Right hindlimb (tissue), 1 donor: ENCODE data around the gene TSC1.

ENCODE experiments used
- DNase-seq: peaks from one replicate; pipeline ENCODE4 v3.0.0-alpha.2; 2018

Gene TSC1

DNA sequence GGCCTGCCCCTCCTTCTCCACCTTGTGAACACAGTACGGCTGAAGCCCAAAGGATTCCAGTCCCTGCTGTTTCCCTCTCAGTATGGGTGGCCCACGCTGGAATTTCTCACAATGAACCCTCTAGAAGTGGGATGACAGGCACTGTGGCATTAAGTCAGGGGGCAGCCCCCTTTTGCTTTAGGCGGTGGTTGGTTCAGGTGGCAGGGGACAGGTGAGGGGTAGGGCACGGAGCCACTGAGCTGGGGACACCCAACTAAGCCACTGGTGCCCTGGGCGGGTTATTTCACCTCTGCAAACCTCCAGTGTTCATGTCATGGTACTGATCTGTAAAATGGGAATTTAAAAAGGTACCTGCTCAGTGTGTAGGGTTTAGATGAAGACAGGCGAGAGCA is 58.1 kb downstream of the TSC1 start:
- DNase-seq, result no peak

DNA sequence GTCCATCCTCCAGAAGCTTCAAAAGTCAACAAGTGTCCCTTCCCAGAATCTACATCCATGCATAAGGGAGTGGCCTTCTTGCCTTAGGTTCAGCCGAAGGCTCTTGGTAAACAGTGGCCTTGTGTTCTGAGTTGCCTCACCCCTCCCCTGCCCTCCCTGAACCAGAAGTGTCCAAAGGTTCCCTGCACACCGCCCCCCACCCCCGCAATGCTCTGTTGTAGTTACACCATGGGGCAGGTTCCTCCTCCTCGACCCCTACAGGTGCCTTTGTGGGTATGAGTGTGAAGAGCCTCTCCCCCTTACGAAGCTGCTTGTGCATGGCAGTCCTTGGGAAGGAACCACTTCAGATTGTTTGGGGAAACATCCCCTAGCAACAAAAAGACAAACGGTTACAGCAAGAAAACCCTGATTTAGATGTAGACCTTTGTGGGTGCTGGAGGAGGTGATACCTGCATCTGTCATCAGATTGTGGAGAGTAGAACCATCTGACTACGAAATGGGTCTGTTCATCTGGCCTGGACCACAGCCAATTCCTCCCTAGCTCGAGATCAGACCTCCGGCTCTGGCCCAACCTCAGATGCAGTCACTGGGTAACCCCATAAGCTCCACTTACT is 58.6 kb downstream of the TSC1 start:
- DNase-seq, result no peak

DNA sequence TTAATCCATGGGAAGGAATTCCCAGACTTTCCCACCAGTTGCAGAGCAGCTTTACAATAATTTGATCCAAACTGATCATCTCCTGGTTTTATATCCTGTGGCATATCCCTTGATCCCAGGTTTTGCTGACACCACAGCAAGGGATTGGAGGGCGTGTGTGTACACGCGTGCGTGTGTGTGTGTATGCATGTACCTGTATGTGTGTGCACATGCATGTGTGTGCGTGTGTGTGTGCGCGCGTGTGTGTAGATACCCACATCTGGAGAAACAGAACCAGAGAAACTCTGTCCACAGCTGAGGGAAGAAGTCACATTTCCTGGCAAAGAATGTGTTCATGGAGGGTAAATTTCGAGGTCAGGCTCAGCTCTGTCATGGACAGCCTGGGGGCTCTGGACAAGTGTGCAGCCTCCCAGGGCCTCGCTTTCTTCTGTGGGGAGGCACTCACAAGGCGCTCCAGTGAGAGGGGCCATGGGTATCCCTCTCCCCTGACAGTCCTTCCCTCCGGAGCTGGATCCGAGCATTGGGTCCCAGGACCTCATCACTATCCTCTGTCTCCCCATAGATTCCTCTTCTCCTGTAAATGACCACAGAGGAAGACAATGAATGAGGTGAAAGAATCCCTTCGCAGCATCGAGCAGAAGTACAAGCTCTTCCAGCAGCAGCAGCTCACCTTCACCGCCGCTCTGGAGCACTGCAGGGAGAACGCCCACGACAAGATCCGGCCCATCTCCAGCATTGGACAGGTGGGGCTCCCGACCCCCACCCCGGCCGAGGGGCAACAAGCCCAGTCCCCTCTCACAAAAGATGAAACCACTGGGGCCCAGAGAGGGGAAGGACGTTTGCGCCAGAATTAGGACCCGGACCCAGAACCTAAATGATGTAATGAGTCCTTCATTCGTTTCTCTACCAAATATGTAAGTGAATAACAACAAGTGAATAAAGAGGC is 60.8 kb downstream of the TSC1 start:
- no peak for DNase-seq

DNA sequence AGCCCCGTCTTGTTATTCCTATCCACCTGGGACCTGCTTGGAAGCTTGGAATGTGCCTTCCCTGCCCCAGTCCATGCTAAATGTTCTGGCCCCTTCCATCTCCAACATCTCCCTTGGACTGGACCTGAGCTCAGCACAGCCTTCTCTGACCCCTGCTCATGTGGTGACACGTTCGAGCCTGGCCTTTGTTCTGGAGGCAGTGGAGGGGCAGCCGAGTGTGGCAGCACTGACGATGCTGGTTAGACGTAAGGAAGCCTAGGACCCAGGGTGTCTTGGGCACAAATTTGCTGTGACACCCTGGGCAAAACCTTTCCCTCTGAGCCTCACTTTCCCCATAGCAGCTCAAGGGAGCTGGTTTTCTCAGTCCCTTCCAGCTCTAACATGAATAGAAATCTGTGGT is 61.8 kb downstream of the TSC1 start:
- DNase-seq, result no peak

DNA sequence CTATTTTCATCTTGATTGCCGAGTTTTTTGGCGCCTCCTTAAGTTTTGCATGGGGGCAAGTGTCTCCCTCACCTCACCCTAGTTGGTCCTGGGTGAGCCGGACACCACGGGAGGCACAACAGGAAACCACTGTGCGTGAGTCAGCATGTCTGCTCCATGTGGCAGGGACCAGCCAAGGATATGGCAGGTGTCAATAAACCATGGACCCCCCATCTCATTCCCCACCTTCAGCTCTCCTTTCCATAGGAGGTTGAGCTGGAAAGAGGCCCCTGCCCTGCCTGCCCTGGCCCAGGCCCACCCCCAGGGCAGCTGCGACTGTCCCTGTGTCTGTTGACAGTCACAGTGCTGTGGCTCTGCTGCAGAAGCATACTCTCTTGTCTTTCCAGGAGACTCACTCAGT is 62.6 kb downstream of the TSC1 start:
- no peak for DNase-seq

DNA sequence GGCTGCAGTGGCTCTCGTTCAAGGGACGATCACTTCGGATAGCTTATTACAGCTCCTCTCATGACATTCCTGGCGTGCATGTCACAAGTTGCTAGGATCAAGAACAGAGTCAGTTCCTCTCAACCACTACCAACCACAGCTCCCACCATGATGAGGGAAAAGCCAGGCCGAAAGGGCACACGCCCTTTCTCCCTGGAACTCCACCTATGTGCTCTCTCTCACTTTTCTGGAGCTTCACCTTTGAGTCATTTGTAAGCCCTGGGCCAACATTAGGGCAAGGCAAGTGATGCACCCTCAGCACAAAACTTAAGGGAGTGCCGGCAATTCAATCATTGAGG is 64.1 kb downstream of the TSC1 start:
- DNase-seq, result no peak

DNA sequence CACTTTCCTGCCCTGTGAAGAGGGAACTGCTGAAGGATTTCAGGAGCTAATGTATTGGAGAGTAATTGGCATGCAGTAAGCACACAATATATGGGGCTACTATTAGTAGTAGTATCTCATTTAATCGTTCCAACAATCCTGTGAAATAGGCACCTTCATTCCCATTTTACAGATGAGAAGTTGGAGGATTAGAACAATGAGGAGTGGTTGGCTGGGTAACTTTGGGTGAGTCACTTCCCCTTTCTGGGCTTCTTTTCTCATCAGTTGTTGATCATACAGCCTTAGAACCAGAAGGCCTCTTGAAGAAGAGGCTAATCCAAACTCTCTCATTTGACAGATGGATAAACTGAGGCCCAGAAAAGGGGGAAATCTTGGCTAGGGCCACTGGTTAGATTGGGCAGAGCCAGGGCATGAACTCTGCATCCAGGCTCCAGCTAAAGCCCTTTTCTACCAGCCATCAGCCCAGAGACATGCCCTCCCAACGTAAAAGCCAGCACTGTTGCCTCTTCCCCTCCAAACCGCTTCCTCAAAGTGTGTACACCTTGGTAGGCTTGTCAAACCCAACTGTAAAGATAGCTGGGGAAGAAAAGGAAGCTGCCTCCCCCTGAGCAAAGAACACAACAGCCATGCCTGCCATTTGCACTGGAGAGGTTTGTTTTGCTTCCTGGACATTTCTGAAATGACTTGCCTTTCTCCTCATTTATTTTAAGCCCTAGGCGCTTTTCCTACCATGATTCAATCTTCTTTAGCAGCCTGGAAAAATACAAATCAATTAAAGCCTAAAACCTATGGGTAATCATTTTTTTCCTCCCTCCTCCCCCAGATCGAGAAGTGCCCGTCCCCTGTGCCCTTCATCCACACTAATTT is 64.7 kb downstream of the TSC1 start:
- DNase-seq, result no peak

DNA sequence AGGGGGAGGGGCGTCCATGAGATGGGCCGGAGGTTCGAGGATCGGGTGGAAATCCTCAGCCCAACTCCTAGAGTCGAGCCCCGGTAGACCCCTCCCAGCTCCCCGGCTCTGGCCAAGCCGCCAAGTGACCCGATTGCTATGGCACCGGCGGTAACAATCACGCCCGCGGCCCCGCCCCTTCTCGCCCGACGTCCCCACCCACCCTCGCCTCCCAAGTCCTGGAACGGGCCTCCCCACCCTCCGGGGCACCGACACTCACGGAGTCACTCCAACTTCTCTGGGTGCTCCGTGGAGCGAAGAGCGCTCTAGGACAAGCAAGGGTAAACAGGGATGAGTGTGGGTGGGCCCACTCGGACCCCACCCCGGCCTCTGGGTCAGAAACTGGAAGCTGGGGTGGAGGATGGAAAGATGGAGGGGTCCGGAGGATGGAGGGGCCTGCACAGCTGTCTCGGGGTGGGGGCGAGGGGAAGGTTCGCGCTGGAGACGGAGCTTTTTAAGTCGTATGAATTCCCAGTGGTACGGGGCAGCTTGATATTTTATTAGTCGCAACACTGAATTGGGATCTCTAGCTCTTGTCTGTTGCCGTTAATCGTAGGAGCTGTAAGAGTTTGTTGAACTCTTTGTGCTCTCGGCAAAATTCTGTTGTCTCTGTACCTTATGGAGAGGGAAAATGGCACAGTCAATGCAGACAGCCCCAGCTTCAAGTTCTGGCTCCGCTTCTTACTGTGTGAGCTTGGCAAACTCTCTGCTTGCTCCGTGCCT is 65.5 kb downstream of the TSC1 start, which contains the start of gene SPACA9:
Gene SPACA9, plus strand, starts transcription at position 204 of the 762 bp plus-strand sequence. CDS start 5,050 bp downstream, outside the sequence.
- peak; percentile 85 for DNase-seq

DNA sequence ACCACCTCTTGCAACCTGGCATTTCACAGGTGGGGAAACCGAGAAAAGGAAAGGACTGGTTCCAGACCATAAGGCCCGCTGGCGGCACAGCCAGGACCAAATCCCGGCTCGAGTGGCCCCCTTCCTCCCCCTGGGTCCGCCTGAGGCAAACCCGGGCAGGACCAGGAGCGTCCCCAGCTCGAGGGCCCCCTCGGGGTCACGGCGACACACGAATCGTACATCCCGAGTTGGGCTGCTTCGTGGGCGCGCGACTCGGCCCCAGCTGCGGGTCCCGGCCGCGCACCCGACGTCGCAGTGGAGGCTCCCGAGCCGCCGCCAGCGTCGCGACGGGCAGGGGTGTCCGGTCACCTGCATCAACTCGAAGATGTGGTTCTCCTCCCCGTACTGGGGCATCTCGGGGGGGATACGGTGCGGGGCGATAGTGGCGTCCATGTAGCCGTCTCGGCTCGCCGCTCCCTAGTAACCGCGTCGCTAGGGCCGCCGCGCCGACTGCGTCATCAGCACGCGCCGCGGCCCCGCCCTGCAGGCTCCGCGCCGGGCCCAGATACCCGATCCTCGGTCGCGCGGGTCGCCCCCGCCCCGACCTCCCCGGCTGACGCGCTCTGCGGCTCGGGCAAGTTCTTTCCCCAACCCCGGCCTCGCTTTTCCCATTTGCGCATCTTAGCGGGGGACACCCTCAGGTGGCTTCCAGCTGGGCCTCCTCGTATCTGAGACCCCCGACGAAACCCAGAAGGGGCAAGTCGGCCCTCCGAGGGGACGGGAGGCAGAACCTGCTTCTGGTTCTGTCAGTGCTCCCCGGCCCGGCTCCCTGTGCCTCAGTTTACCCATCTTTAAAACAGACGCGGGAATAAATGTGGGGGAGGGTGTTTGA is 66.4 kb downstream of the TSC1 start, which contains the start of gene AK8:
Gene AK8, minus strand, starts transcription at position 461 of the 871 bp plus-strand sequence. Its CDS starts 29 bp downstream, at position 432.
- DNase-seq, result peak; percentile 86

DNA sequence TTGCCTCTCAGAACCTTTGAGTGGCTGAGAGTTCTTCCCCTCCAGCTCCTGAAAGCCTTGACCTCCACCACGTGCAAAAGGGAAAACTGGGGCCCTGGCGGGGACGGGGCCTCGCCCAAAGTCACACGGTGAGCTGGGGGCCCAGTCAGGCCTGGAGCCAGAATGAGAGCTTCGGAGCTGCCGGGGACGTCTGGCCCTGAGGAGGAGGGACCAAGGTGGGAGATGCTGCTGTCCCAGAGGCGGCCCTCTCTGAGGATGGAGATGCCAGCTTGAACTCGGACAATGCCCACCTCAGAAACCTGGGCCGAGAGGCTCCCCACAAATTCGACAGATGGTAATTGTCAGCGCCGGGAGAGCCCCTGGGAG is 67.0 kb downstream of the TSC1 start:
- DNase-seq, result no peak

DNA sequence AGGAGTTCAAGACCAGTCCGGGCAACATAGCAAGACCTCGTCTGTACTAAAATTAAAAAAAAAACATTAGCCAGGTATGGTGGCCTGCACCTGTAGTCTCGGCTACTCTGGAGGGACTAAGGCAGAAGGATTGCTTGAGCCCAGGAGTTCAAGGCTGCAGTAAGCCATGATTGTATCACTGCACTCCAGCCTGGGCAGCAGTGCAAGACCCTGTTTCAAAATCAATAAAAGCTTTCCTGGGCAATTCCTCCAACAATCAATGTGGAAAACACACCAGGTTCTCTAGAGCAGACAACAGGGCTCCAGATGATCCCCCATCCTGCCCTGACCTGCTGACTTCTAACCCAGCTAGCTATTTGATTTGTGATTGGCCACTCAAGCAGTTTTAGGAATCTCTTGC is 67.6 kb downstream of the TSC1 start:
- no peak for DNase-seq

DNA sequence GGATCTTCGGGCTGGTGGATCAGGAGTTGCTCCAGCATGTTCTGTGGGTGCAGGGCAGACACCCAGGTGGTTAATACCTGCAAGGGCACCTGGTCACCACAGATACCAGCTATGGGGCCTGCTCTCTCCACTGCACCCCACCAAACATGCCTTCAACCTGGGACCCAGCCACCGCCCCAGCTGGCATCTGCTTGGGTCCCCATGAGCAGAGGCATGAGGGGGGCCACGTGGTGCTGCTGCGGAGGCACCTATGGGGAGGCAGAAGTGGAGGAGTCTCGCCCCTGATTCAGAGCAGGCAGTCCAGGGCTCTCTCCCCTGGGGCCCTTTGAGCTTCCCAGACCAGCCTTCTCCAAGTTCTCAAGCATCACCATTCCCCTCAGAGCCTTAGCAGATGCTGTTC is 69.3 kb downstream of the TSC1 start:
- no peak for DNase-seq

DNA sequence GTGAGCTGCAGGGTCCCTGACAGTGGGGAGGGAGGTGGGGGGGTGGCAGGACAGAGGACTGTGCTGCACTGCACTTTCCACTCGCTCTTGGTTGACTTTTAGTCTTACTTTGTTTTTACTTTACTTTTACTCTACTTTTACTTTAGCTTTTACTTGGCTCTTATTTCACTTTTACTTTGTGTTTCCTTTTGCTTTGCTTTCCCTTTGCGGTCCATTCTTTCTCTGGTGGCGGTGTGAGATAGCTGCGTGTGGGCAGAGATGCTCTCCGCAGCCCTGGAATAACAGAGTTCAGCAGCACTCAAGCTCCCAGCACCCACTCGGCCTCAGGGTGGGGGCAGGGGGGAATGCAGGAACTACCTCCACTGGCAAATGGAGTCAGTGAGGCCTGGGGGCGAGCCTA is 71.0 kb downstream of the TSC1 start:
- no peak for DNase-seq

DNA sequence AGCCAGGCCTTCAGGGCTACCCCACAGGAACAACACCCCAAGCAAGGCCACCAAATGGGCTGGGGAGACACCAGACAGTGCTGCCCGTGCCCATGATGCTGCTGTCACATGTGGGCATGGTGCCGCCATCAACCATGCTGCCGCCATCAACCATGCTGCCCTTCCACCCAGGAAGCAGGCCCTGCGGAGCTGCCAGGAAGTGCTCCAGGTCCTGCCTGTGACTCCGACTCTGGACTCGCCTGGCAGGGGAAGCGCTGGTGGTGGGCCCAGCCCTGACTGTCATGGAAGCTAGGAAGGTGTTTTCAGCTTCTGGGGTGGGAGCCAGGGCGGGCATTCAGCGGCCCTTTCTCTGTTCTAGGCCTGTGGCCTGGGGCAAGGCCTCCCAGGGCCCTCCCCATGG is 75.2 kb downstream of the TSC1 start:
- DNase-seq, result no peak

DNA sequence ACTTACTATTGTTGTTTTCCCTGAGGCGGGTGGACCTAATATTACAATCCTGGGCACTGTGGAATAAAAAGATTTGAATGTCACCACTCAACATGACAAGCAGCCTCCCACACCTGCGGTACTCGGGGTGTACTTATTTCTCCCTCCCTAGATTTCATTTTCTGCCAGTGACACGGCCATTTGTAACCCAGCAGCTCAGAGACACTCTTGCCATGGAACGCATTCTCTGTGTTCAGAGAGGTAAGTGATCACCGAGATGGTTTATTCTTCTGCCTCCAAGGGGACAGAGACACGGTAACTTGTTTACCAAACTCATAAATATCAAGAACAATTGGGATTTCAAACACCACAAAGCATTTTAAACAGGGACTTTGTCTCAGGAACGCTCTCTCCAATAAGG is 77.5 kb downstream of the TSC1 start:
- no peak for DNase-seq

DNA sequence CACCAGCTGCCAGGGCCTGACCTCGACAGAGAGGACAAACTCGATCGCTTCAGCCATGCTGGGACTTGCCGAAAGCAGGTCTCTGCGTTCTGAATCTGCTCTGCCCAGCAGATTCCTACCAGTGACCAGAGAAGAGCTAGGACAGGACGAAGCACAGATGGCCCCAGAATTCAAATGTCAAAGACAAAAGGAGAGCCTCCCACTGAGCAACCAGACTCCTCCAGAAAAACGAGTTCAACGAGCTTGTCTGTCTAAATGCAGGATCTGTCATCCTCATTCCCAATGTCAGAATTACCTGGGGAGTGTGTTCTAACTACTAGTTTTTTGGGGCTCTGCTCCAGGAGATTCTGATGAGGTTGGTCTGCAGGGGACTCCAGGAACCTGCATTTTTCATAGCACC is 79.7 kb downstream of the TSC1 start:
- DNase-seq, result no peak

DNA sequence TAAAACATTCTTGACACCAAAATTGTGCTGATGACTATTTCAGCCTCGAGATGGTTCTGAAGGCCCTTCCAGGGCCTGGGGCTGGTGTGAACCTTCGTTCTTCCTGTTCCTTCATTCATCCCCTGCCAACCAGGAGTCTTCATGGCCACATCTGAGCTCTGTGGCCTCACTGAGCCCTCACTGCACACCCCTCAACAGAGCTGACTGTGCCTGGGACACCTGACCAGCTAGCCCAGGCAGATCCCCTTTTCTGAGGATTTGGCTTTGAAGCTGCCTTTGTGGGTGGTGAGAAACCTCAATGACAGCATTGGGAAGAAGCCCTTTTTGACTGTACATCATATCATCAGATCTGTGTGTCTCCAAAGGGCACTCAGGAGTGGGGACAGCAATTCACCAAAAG is 80.1 kb downstream of the TSC1 start:
- no peak for DNase-seq

DNA sequence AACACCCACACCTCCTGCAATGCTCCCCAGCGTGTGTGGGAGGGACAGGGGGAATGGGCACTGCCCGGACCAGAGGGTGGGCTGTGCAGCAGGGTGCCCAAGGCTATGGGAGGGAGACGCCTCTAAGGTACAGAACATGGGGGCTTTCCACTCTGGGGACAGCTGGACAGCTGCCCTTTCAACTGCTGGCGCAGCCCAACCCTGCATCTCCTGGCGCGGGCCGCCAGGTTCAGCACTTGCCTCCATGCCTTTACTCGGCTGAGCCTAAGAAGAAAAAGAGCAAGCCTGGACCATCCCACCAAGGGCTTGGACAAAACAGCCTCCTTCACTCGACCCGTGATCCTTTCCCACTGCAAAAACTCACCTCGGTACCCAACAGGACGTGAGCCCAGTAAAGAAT is 81.3 kb downstream of the TSC1 start:
- DNase-seq, result no peak

DNA sequence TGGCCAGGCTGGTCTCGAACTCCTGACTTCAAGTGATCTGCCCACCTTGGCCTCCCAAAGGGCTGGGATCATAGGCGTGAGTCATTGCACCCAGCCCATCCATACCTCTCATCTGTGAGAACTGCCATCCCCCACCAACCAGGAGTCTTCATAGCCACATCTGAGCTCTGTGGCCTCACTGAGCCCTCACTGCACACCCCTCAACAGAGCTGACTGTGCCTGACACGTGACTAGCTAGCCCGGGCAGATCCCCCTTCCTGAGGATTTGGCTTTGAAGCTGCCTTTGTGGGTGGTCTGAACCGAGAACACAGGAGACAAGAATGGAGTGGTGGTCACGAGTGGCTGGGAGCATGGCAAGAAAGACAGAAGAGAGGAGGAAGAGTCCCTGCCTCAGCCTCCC is 81.9 kb downstream of the TSC1 start:
- no peak for DNase-seq

DNA sequence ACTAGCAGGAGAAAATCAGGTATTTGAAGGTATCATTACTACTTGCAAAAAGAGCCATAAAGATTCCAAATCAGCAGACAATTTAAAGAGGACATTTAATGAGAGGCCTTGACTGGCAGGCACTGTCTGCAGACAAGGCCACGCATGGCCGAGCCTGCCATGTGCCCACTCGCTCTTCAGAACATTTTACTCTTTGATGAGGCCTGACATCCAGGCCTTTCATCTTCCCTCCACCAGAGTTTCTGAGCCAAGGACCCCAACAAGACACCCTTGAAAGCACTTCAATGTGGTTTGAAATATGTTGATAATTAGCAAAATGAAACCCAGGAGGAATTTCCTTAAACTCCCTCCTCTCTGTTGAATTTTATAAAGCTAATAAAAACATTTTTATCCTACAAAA is 82.8 kb downstream of the TSC1 start:
- DNase-seq, result no peak

DNA sequence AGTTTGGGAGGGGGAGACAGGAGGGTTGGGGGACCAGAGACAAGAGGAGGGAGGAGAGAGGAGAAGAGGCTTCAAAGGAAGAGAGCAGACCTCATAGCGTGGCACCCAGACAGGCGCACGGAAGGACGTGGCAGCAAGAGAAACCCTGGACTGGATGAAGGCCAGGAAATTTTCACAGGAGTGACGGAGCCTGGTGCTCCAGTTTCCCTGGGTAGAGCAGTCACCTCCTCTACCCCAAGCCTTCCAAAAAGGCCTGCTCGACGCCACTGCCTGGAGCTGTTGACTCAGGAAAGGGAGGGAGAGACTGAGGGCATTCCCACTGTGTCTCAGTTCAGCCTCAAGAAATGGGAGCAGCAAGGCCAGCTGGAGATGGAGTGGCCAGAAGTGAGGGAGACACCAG is 85.7 kb downstream of the TSC1 start:
- DNase-seq, result no peak
